ENCODE measurements around the gene SDK1.
A peak's percentile ranks its signal among the peaks of the same experiment; 100 is the strongest.

Gene SDK1

GRCh38 chr7:3691478-3692158 lies 390.6 kb downstream of the SDK1 start:
- no peaks in the 10 kb centered on the region for H3K9me3 ChIP-seq (ENCODE audit: control insufficient read depth, insufficient read depth, low read length)
- no peak overlapping the region for H3K4me2 ChIP-seq (ENCODE audit: low read length)
- no peak overlapping the region for H3K27ac ChIP-seq (ENCODE audit: low read depth, low read length)
- no peaks in the 10 kb centered on the region for H3F3A ChIP-seq (ENCODE audit: control insufficient read depth, insufficient read depth)
- no peaks in the 10 kb centered on the region for H3K79me2 ChIP-seq (ENCODE audit: control insufficient read depth, low read length)
- H3K27me3 ChIP-seq (ENCODE audit: control insufficient read depth, low read length), result no peaks in the 10 kb centered on the region
- no peaks in the 10 kb centered on the region for H4K20me1 ChIP-seq (ENCODE audit: control insufficient read depth, insufficient read depth, low read depth, low read length)
- no peaks in the 10 kb centered on the region for H3K36me3 ChIP-seq (ENCODE audit: control insufficient read depth, low read length)
- TF ChIP-seq EZH2phosphoT487 (IDR thresholded peaks at IDR 0.05; ENCODE audit: borderline replicate concordance, low read length), result no peak
- TF ChIP-seq CTCF (IDR thresholded peaks at IDR 0.05; ENCODE audit: low read depth, low read length, poor library complexity, severe bottlenecking), result no peak
- H3K4me3 ChIP-seq (ENCODE audit: low read length), result no peak overlapping the region
- no peaks in the 10 kb centered on the region for H3K9me2 ChIP-seq (replicated peaks; ENCODE audit: control insufficient read depth, low read length)
- H3K4me1 ChIP-seq (ENCODE audit: control insufficient read depth, low read length), result no peaks in the 10 kb centered on the region

- H3K4me1 ChIP-seq (ENCODE audit: control insufficient read depth, low read length), result peaks cover 6% of the 10 kb centered on the region; the same call in 1 of the 2 replicates
- H3K27me3 ChIP-seq (ENCODE audit: control insufficient read depth, low read length), result no peaks in the 10 kb centered on the region
- no peaks in the 10 kb centered on the region for H4K20me1 ChIP-seq (ENCODE audit: control insufficient read depth, insufficient read depth, low read depth, low read length)
- no peaks in the 10 kb centered on the region for H3K9me3 ChIP-seq (ENCODE audit: control insufficient read depth, insufficient read depth, low read length)
- H3K36me3 ChIP-seq (ENCODE audit: control insufficient read depth, low read length), result no peaks in the 10 kb centered on the region
- H3K4me3 ChIP-seq (ENCODE audit: low read length), result no peak overlapping the region
- H3K27ac ChIP-seq (ENCODE audit: low read depth, low read length), result no peak overlapping the region
- H3K79me2 ChIP-seq (ENCODE audit: control insufficient read depth, low read length), result no peaks in the 10 kb centered on the region
- TF ChIP-seq CTCF (IDR thresholded peaks at IDR 0.05; ENCODE audit: low read depth, low read length, poor library complexity, severe bottlenecking) (peak; percentile 65), EZH2phosphoT487 (IDR thresholded peaks at IDR 0.05; ENCODE audit: borderline replicate concordance, low read length) (no peak)
- H3F3A ChIP-seq (ENCODE audit: control insufficient read depth, insufficient read depth), result no peaks in the 10 kb centered on the region
- no peaks in the 10 kb centered on the region for H3K9me2 ChIP-seq (replicated peaks; ENCODE audit: control insufficient read depth, low read length)
- no peak overlapping the region for H3K4me2 ChIP-seq (ENCODE audit: low read length)
Measured at GRCh38 chr7:3695602-3696001, 394.6 kb downstream of the SDK1 start.

DNA sequence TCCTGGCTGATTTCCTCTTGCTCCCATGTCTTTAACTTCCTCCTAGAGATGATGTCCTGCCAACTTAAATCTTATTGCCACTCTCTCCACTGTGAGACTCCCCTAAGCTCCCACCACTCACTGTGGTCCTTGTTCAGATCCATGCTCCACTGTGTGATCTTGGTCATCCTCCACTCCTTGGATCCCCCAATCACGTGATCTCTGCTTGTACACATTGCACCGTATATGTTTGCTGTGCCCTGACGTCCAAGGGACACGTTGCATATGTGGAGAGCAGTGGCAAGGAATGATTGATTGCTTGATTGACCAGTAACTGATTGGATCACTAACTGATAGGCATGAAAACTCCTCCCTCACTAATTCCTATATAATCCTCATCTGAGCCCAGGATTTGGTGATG lies 395.1 kb downstream of the SDK1 start:
- H3K9me2 ChIP-seq (replicated peaks; ENCODE audit: control insufficient read depth, low read length), result no peaks in the 10 kb centered on the region
- H3K4me1 ChIP-seq (ENCODE audit: control insufficient read depth, low read length), result peaks cover 6% of the 10 kb centered on the region; the same call in 1 of the 2 replicates
- no peaks in the 10 kb centered on the region for H3F3A ChIP-seq (ENCODE audit: control insufficient read depth, insufficient read depth)
- H3K4me3 ChIP-seq (ENCODE audit: low read length), result no peak overlapping the region
- no peaks in the 10 kb centered on the region for H4K20me1 ChIP-seq (ENCODE audit: control insufficient read depth, insufficient read depth, low read depth, low read length)
- H3K9me3 ChIP-seq (ENCODE audit: control insufficient read depth, insufficient read depth, low read length), result no peaks in the 10 kb centered on the region
- H3K79me2 ChIP-seq (ENCODE audit: control insufficient read depth, low read length), result no peaks in the 10 kb centered on the region
- H3K27me3 ChIP-seq (ENCODE audit: control insufficient read depth, low read length), result no peaks in the 10 kb centered on the region
- no peak overlapping the region for H3K27ac ChIP-seq (ENCODE audit: low read depth, low read length)
- no peak for TF ChIP-seq CTCF (IDR thresholded peaks at IDR 0.05; ENCODE audit: low read depth, low read length, poor library complexity, severe bottlenecking)
- TF ChIP-seq EZH2phosphoT487 (IDR thresholded peaks at IDR 0.05; ENCODE audit: borderline replicate concordance, low read length), result no peak
- no peaks in the 10 kb centered on the region for H3K36me3 ChIP-seq (ENCODE audit: control insufficient read depth, low read length)
- H3K4me2 ChIP-seq (ENCODE audit: low read length), result no peak overlapping the region

Measured in DOHH2 (cell line).